Measurements from ENCODE around the gene HABP4.

The HABP4 gene

GRCh38 chr9:96522366-96522765, 72.4 kb downstream of the HABP4 start:
- TF ChIP-seq TAF1 (IDR thresholded peaks at IDR 0.05; ENCODE audit: borderline replicate concordance, insufficient read depth, low read length) (no peak), REST (IDR thresholded peaks at IDR 0.05; ENCODE audit: insufficient read depth in 1 of 2, low read depth in 2 of 2, low read length in 2 of 2) (no peak), POLR2AphosphoS5 (IDR thresholded peaks at IDR 0.05; ENCODE audit: low read depth, low read length) (no peak), FOXP2 (optimal IDR thresholded peaks at IDR 0.05; ENCODE audit: borderline replicate concordance, extremely low read depth, extremely low read length, insufficient read depth) (no peak), SIN3A (IDR thresholded peaks at IDR 0.05; ENCODE audit: borderline replicate concordance, insufficient read depth, low read length) (no peak)

GRCh38 chr9:96523374-96523773, 73.4 kb downstream of the HABP4 start:
- TF ChIP-seq POLR2AphosphoS5 (IDR thresholded peaks at IDR 0.05; ENCODE audit: low read depth, low read length) (no peak), TAF1 (IDR thresholded peaks at IDR 0.05; ENCODE audit: borderline replicate concordance, insufficient read depth, low read length) (no peak), FOXP2 (optimal IDR thresholded peaks at IDR 0.05; ENCODE audit: borderline replicate concordance, extremely low read depth, extremely low read length, insufficient read depth) (no peak), SIN3A (IDR thresholded peaks at IDR 0.05; ENCODE audit: borderline replicate concordance, insufficient read depth, low read length) (no peak), REST (IDR thresholded peaks at IDR 0.05; ENCODE audit: insufficient read depth in 1 of 2, low read depth in 2 of 2, low read length in 2 of 2) (no peak)

- no peak for TF ChIP-seq TAF1 (IDR thresholded peaks at IDR 0.05; ENCODE audit: borderline replicate concordance, insufficient read depth, low read length)
- TF ChIP-seq REST (IDR thresholded peaks at IDR 0.05; ENCODE audit: insufficient read depth in 1 of 2, low read depth in 2 of 2, low read length in 2 of 2): no peak
- TF ChIP-seq POLR2AphosphoS5 (IDR thresholded peaks at IDR 0.05; ENCODE audit: low read depth, low read length): no peak
- TF ChIP-seq SIN3A (IDR thresholded peaks at IDR 0.05; ENCODE audit: borderline replicate concordance, insufficient read depth, low read length): no peak
- TF ChIP-seq FOXP2 (optimal IDR thresholded peaks at IDR 0.05; ENCODE audit: borderline replicate concordance, extremely low read depth, extremely low read length, insufficient read depth): no peak
Measured at GRCh38 chr9:96524045-96524444, 74.1 kb downstream of the HABP4 start.

GRCh38 chr9:96524764-96525163, 74.8 kb downstream of the HABP4 start:
- no peak for TF ChIP-seq FOXP2 (optimal IDR thresholded peaks at IDR 0.05; ENCODE audit: borderline replicate concordance, extremely low read depth, extremely low read length, insufficient read depth)

- TF ChIP-seq FOXP2 (optimal IDR thresholded peaks at IDR 0.05; ENCODE audit: borderline replicate concordance, extremely low read depth, extremely low read length, insufficient read depth) (no peak), TAF1 (IDR thresholded peaks at IDR 0.05; ENCODE audit: borderline replicate concordance, insufficient read depth, low read length) (no peak), REST (IDR thresholded peaks at IDR 0.05; ENCODE audit: insufficient read depth in 1 of 2, low read depth in 2 of 2, low read length in 2 of 2) (no peak), SIN3A (IDR thresholded peaks at IDR 0.05; ENCODE audit: borderline replicate concordance, insufficient read depth, low read length) (no peak), POLR2AphosphoS5 (IDR thresholded peaks at IDR 0.05; ENCODE audit: low read depth, low read length) (no peak)
Measured at GRCh38 chr9:96532173-96532572, 82.2 kb downstream of the HABP4 start.

Data from PFSK-1 (cell line).